NB4 (cell line): ENCODE data around the gene NOTCH1.
A peak's percentile ranks its signal among the peaks of the same experiment; 100 is the strongest.

Experiments used
- DNase-seq: peaks from one replicate; pipeline ENCODE4 v3.0.0; 2010; ENCODE audit warnings: low read depth
- H3K4me3 ChIP-seq: one replicate; pipeline ENCODE4 v1.5.1; 2011; ENCODE audit warnings: mild to moderate bottlenecking, low read depth, low read length, moderate library complexity
- CTCF ChIP-seq: IDR thresholded peaks from one replicate; pipeline ENCODE4 v1.5.1; 2012; ENCODE audit warnings: low read depth, low read length
- MAX ChIP-seq: IDR thresholded peaks from 2 replicates; pipeline ENCODE4 v1.6.1; 2011; ENCODE audit warnings: low read depth, low read length
- MYC ChIP-seq: IDR thresholded peaks from 2 replicates; pipeline ENCODE4 v1.6.1; 2011; ENCODE audit warnings: low read depth, low read length
- POLR2A ChIP-seq: IDR thresholded peaks from 2 replicates; pipeline ENCODE4 v1.6.1; 2011; ENCODE audit warnings: mild to moderate bottlenecking; ENCODE audit not compliant: insufficient read length; ENCODE audit errors: extremely low read depth

NOTCH1 gene

DNA sequence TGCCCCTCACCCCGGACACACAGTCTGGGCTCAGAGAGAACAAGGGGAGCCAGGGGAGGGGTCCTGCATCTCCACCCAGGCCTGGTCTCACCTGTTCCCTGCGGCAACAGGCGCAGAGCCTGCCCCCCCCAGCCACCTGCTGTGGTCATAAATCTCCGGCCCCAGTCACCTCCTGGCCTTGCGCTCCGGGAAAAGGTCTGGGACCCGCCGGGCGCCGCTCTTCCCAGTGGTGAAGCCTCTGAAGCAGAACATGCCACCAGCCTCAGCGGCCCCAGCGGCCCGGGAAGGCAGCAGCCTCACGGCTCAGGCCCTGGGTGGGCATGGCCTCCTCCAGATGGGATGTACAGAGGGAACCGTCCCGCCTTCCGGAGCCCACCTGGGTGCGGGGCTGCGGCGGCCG lies 20.6 kb downstream of the NOTCH1 start:
- no peak for DNase-seq
- H3K4me3 ChIP-seq: no peak overlapping the region
- TF ChIP-seq POLR2A: no peak
- TF ChIP-seq MAX: no peak
- no peak for TF ChIP-seq CTCF
- no peak for TF ChIP-seq MYC

DNA sequence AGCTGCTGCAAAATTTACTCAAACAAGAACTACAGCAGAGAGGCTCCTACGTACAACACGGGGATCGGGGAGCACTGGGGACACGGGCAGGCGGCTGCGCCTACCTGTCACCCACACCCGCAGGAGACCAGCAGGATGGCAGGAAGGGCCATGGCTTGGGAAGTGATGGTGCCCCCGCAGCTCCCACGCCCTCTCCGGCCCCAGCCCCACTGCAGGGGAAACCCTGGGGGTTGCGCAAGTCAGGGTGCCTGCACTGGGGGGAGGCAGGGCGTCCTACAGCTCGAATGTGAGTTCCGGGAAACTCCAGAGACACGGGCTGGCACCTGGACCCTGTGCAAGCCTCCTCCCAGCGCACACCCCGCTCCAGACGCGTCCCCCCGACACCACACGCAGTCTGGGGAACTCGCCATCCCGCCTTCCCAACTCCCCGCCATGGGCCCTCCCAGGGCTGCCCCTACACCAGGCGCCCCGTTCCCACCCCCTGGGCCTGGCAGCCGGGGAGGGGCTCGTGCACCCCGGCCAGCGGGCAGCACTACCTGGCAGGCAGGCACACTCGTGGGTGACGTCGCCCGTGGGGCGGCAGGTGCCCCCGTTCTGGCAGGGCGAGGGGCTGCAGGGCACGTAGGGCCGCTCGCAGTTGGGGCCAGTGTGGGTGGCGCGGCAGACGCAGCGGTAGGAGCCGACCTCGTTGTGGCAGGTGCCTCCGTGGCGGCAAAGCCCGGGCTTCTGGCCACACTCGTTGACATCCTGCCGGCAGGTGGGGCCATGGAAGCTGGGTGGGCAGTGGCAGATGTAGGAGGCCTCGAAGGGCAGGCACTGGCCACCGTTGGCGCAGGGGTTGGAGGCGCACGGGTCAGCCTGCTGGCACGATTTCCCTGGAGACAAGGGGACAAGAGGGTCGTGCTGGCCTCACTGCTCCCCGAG lies 23.3 kb downstream of the NOTCH1 start:
- peak; percentile 45 for DNase-seq
- H3K4me3 ChIP-seq: no peak overlapping the region
- TF ChIP-seq POLR2A: no peak
- no peak for TF ChIP-seq MYC
- TF ChIP-seq MAX: 0 out of 2 replicates have a peak, but pooled peaks have one; percentile 21
- no peak for TF ChIP-seq CTCF

DNA sequence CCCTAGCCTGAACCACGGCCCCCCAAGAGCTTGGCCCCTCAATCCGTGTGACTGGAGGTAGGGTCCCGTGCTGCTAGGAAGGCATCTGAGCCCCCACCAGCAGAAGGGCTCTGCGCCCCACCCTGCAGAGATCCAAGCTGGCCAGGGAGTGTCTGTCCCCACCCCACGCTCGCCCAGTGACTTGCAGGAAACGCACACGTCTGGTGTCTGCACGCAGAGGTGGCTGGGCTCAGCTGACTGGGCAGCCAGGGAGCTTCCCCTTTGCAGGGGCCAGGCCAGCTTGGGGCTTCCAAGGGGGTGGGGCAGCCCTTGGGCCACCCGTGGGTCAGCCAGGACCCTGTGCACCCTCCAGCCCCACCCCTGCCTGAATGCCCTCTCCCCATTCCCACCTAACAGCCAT lies 24.3 kb downstream of the NOTCH1 start:
- no peak overlapping the region for H3K4me3 ChIP-seq
- no peak for TF ChIP-seq POLR2A
- TF ChIP-seq MAX: no peak
- no peak for TF ChIP-seq MYC
- no peak for TF ChIP-seq CTCF
- peak; percentile 37 for DNase-seq

- TF ChIP-seq POLR2A (no peak), MYC (no peak), CTCF (no peak), MAX (no peak)
- H3K4me3 ChIP-seq: no peak overlapping the region
- DNase-seq: no peak
These were observed 25.8 kb downstream of the NOTCH1 start for GRCh38 chr9:136520053-136520540.

GRCh38 chr9:136519263-136520052 lies 26.4 kb downstream of the NOTCH1 start:
- TF ChIP-seq POLR2A: no peak
- no peak for TF ChIP-seq MYC
- TF ChIP-seq MAX: no peak
- TF ChIP-seq CTCF: no peak
- no peak for DNase-seq
- H3K4me3 ChIP-seq: no peak overlapping the region
